ENCODE measurements around the gene IGSF9B. TPM values are rescaled to one million over a fixed set of nuclear protein-coding genes. Genes with fewer than 3 reads are reported as not detected.

Gene IGSF9B
- total RNA-seq, 1 experiment from 2014 or later = 10.1 TPM

DNA sequence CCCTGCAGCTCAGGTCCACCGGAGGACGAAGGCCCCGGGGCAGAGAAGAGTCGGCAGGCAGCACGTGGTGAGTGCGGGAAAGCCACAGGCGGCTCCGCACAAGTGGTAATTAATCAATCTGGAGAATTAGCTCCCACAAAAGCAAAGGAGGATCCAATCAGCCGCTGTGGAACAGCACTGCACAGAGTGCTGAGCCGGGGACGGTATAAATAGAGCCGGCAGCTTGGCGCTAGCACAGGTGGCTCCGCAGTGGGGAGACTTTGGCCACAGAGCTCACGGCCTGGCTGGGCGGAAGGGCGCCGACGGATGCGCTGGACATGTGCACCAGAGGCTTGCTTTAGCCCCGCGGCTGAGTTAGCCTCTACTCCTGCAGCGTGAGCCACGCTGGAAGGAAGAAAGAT lies 48.9 kb downstream of the IGSF9B start:
- TF ChIP-seq, protein P1, sequence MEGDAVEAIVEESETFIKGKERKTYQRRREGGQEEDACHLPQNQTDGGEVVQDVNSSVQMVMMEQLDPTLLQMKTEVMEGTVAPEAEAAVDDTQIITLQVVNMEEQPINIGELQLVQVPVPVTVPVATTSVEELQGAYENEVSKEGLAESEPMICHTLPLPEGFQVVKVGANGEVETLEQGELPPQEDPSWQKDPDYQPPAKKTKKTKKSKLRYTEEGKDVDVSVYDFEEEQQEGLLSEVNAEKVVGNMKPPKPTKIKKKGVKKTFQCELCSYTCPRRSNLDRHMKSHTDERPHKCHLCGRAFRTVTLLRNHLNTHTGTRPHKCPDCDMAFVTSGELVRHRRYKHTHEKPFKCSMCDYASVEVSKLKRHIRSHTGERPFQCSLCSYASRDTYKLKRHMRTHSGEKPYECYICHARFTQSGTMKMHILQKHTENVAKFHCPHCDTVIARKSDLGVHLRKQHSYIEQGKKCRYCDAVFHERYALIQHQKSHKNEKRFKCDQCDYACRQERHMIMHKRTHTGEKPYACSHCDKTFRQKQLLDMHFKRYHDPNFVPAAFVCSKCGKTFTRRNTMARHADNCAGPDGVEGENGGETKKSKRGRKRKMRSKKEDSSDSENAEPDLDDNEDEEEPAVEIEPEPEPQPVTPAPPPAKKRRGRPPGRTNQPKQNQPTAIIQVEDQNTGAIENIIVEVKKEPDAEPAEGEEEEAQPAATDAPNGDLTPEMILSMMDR (conservative IDR thresholded peaks at IDR 0.05; ENCODE audit: low read depth, low read length) = no peak
- no peak for TF ChIP-seq EZH2 (IDR thresholded peaks at IDR 0.05; ENCODE audit: borderline replicate concordance, low read depth, low read length, poor library complexity, severe bottlenecking)
- no peaks in the 10 kb centered on the region for H3K36me3 ChIP-seq (ENCODE audit: insufficient read depth, low read length, poor library complexity, severe bottlenecking)
- CTCF ChIA-PET = no interaction called here
- no peaks in the 10 kb centered on the region for H3K9me3 ChIP-seq (ENCODE audit: low read depth, low read length, poor library complexity, severe bottlenecking)
- intact Hi-C loops (cut with micrococcal nuclease; ENCODE audit: unreplicated experiment) = no loop called here
- POLR2A ChIA-PET (ENCODE audit: low non-redundant PET) = no interaction called here
- H3K4me3 ChIP-seq (ENCODE audit: low read depth, low read length, poor library complexity, severe bottlenecking) = no peak overlapping the region
- DNase-seq (ENCODE audit: low spot score) = no peak
- H3K27me3 ChIP-seq (replicated peaks; ENCODE audit: insufficient read depth, low read depth, low read length, poor library complexity) = no peaks in the 10 kb centered on the region
- BruUV-seq (replicated peaks) = no TSS peak
- H3K27ac ChIP-seq (ENCODE audit: low read depth, low read length, poor library complexity, severe bottlenecking) = no peak overlapping the region
- no peaks in the 10 kb centered on the region for H3K4me1 ChIP-seq (ENCODE audit: insufficient read depth, low read length, poor library complexity, severe bottlenecking)

DNA sequence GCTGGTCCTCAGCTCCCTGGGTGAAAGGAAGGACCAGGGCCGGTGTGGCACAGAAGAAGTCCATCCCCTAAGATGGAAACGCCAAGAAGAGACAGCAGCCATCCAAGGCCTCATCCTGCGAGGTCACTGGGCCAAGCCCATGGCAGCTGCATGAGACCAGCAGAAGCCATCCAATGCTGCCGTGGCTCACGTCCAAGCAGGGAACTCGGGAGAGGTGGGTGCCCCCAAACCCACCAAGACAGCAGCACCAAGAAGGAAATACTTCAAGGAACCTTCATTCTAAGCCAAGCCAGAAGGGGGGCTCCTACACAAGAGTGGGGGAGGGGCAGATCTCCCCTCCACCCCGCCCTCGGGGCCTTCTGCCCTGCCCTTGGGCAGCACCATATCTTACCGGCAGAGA lies 49.6 kb downstream of the IGSF9B start:
- intact Hi-C loops (cut with micrococcal nuclease; ENCODE audit: unreplicated experiment) = no loop called here
- no peak for DNase-seq (ENCODE audit: low spot score)
- TF ChIP-seq, protein P1 (conservative IDR thresholded peaks at IDR 0.05; ENCODE audit: low read depth, low read length) = no peak
- TF ChIP-seq EZH2 (IDR thresholded peaks at IDR 0.05; ENCODE audit: borderline replicate concordance, low read depth, low read length, poor library complexity, severe bottlenecking) = no peak
- no peaks in the 10 kb centered on the region for H3K9me3 ChIP-seq (ENCODE audit: low read depth, low read length, poor library complexity, severe bottlenecking)
- POLR2A ChIA-PET (ENCODE audit: low non-redundant PET) = no interaction called here
- CTCF ChIA-PET = no interaction called here
- H3K4me3 ChIP-seq (ENCODE audit: low read depth, low read length, poor library complexity, severe bottlenecking) = no peak overlapping the region
- BruUV-seq (replicated peaks) = no TSS peak
- H3K36me3 ChIP-seq (ENCODE audit: insufficient read depth, low read length, poor library complexity, severe bottlenecking) = no peaks in the 10 kb centered on the region
- H3K27me3 ChIP-seq (replicated peaks; ENCODE audit: insufficient read depth, low read depth, low read length, poor library complexity) = no peaks in the 10 kb centered on the region
- no peak overlapping the region for H3K27ac ChIP-seq (ENCODE audit: low read depth, low read length, poor library complexity, severe bottlenecking)
- no peaks in the 10 kb centered on the region for H3K4me1 ChIP-seq (ENCODE audit: insufficient read depth, low read length, poor library complexity, severe bottlenecking)

DNA sequence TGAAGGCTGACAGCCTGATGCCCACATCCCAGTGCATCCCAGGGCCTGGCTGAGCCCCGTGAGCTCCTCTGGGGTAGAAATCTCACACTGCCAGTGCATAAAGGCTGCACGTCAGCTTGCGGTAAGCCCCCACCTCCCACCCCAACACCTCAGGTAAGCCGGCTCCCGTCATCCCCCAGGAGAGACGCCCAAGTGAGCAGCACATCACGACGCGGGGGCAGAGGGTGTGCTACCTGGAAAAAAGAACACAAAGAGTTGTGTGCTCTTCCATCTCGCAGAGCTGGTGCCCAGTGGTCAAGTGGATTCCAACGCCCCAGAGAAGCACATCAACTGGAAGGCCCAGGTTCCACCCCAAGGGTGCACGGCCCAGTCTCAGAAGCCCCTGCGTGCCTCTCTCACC lies 50.0 kb downstream of the IGSF9B start:
- H3K36me3 ChIP-seq (ENCODE audit: insufficient read depth, low read length, poor library complexity, severe bottlenecking) = no peaks in the 10 kb centered on the region
- H3K4me1 ChIP-seq (ENCODE audit: insufficient read depth, low read length, poor library complexity, severe bottlenecking) = no peaks in the 10 kb centered on the region
- ChIA-PET POLR2A (ENCODE audit: low non-redundant PET) (no interaction called here), CTCF (no interaction called here)
- TF ChIP-seq, protein P1 (conservative IDR thresholded peaks at IDR 0.05; ENCODE audit: low read depth, low read length) = no peak
- TF ChIP-seq EZH2 (IDR thresholded peaks at IDR 0.05; ENCODE audit: borderline replicate concordance, low read depth, low read length, poor library complexity, severe bottlenecking) = no peak
- no peak overlapping the region for H3K4me3 ChIP-seq (ENCODE audit: low read depth, low read length, poor library complexity, severe bottlenecking)
- H3K9me3 ChIP-seq (ENCODE audit: low read depth, low read length, poor library complexity, severe bottlenecking) = no peaks in the 10 kb centered on the region
- H3K27ac ChIP-seq (ENCODE audit: low read depth, low read length, poor library complexity, severe bottlenecking) = no peak overlapping the region
- no peaks in the 10 kb centered on the region for H3K27me3 ChIP-seq (replicated peaks; ENCODE audit: insufficient read depth, low read depth, low read length, poor library complexity)
- no peak for DNase-seq (ENCODE audit: low spot score)
- BruUV-seq (replicated peaks) = no TSS peak
- intact Hi-C loops (cut with micrococcal nuclease; ENCODE audit: unreplicated experiment) = no loop called here
